ENCODE data around the gene MCUR1.
"Not testable (repeated sequence)": the region's sequence is repeated elsewhere in the genome, so short reads cannot be mapped to it uniquely, and the experiment has no call there.

Gene MCUR1

DNA sequence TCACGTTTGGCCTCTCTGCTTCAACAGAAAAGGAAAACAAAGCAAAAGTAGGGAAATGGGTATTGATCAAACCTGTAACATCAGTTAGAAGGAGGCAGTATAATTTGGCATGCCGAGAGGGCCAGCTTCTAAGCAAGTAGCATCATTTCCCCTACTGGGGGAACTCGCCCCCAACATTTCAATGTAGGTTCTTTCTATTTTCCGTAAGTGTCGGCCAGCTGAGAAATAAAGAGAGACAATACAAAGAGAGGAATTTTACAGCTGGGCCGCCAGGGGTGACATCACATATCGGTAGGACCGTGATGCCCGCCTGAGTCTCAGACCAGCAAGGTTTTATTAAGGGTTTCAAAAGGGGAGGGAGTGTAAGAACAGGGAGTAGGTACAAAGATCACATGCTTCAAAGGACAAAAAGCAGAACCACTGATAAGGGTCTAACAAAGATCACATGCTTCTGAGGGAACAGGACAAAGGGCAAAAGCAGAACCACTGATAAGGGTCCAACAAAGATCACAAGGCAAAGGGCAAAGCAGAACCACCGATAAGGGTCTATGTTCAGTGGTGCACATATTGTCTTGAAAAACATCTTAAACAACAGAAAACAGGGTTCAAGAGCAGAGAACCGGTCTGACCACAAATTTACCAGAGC lies 14.4 kb upstream of the MCUR1 start:
- not testable (repeated sequence) for H3K27me3 ChIP-seq (ENCODE audit: insufficient read depth, poor library complexity, severe bottlenecking); H3K4me3 ChIP-seq (replicated peaks; ENCODE audit: insufficient read depth, low read length); H3K27ac ChIP-seq (replicated peaks); DNase-seq (ENCODE audit: low read depth in 1 of 2, low spot score in 1 of 2)

DNA sequence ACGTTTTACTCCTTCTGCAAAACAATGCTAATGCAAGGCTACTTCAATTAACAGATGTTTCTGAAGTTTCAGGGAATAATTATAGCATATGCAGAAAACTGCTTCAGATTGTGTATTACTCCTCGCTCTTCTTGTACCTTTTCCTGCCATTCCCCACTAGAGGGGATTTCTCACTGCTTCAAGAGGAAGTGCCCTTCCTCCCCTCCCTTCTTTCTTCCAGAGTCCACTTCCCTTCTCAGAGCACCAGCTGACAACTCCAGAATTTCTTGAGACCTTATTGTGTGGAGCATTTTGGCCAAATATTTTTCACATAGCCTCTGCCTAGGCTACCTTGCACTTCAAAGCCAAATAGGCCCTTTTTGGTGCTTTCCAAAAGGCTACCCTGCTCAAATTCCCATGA lies 12.7 kb upstream of the MCUR1 start:
- no peaks in the 10 kb centered on the region for H3K27me3 ChIP-seq (ENCODE audit: insufficient read depth, poor library complexity, severe bottlenecking)
- H3K4me3 ChIP-seq (replicated peaks; ENCODE audit: insufficient read depth, low read length), result no peak overlapping the region
- no peak for DNase-seq (ENCODE audit: low read depth in 1 of 2, low spot score in 1 of 2)
- TF ChIP-seq GABPA (IDR thresholded peaks at IDR 0.05; ENCODE audit: low read depth) (no peak), SPI1 (IDR thresholded peaks at IDR 0.05; ENCODE audit: borderline replicate concordance, low read depth) (peak; percentile 84)
- H3K27ac ChIP-seq (replicated peaks), result no peak overlapping the region

DNA sequence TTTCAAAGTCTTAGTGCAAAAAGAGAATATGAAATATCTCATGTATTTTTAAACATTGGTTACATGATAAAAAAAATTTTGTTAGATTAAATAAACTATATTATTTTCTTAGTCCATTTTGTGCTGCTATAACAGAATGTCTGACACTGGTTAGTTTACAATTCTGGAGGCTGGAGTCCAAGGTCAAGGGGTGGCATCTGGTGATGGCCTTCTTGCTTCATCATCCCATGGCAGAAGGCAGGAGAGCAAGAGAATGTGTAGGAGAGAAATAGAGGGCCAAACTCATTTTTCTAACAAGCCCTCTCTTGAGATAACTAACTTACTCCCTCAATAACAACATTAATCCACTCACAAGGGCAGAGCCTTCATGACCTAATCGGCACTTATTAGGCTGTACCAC lies 11.5 kb upstream of the MCUR1 start:
- DNase-seq (ENCODE audit: low read depth in 1 of 2, low spot score in 1 of 2), result no peak
- TF ChIP-seq, protein P1, sequence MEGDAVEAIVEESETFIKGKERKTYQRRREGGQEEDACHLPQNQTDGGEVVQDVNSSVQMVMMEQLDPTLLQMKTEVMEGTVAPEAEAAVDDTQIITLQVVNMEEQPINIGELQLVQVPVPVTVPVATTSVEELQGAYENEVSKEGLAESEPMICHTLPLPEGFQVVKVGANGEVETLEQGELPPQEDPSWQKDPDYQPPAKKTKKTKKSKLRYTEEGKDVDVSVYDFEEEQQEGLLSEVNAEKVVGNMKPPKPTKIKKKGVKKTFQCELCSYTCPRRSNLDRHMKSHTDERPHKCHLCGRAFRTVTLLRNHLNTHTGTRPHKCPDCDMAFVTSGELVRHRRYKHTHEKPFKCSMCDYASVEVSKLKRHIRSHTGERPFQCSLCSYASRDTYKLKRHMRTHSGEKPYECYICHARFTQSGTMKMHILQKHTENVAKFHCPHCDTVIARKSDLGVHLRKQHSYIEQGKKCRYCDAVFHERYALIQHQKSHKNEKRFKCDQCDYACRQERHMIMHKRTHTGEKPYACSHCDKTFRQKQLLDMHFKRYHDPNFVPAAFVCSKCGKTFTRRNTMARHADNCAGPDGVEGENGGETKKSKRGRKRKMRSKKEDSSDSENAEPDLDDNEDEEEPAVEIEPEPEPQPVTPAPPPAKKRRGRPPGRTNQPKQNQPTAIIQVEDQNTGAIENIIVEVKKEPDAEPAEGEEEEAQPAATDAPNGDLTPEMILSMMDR (IDR thresholded peaks at IDR 0.05; ENCODE audit: insufficient read depth, low read length), result no peak
- TF ChIP-seq GABPA (IDR thresholded peaks at IDR 0.05; ENCODE audit: low read depth) (no peak), SPI1 (IDR thresholded peaks at IDR 0.05; ENCODE audit: borderline replicate concordance, low read depth) (no peak), POLR2AphosphoS5 (IDR thresholded peaks at IDR 0.05; ENCODE audit: low read depth) (no peak)
- TF ChIP-seq, protein P2, sequence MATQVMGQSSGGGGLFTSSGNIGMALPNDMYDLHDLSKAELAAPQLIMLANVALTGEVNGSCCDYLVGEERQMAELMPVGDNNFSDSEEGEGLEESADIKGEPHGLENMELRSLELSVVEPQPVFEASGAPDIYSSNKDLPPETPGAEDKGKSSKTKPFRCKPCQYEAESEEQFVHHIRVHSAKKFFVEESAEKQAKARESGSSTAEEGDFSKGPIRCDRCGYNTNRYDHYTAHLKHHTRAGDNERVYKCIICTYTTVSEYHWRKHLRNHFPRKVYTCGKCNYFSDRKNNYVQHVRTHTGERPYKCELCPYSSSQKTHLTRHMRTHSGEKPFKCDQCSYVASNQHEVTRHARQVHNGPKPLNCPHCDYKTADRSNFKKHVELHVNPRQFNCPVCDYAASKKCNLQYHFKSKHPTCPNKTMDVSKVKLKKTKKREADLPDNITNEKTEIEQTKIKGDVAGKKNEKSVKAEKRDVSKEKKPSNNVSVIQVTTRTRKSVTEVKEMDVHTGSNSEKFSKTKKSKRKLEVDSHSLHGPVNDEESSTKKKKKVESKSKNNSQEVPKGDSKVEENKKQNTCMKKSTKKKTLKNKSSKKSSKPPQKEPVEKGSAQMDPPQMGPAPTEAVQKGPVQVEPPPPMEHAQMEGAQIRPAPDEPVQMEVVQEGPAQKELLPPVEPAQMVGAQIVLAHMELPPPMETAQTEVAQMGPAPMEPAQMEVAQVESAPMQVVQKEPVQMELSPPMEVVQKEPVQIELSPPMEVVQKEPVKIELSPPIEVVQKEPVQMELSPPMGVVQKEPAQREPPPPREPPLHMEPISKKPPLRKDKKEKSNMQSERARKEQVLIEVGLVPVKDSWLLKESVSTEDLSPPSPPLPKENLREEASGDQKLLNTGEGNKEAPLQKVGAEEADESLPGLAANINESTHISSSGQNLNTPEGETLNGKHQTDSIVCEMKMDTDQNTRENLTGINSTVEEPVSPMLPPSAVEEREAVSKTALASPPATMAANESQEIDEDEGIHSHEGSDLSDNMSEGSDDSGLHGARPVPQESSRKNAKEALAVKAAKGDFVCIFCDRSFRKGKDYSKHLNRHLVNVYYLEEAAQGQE (IDR thresholded peaks at IDR 0.05; ENCODE audit: insufficient replicate concordance, low read depth), result no peak
- H3K27me3 ChIP-seq (ENCODE audit: insufficient read depth, poor library complexity, severe bottlenecking), result no peaks in the 10 kb centered on the region
- no peak overlapping the region for H3K4me3 ChIP-seq (replicated peaks; ENCODE audit: insufficient read depth, low read length)
- H3K27ac ChIP-seq (replicated peaks), result no peak overlapping the region

DNA sequence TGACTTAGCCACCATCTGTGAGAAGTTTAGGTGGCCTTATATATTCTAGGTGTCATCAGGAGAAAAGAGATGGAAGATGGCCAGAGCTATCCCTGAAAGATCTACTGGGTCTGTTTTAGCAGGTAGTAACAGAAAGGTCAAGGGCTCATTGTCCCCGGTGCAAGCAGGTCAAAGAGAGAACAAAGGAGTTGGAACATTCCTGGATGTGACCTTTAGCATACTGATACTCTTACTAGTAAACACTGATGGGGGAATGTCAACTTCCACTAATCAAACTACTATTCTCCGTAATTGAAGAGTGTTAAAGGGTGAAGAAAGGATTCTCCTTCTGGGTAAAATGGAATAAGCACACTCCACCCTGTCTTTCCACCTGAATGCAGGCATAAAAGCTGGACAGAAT lies 4.0 kb upstream of the MCUR1 start:
- H3K27ac ChIP-seq (replicated peaks), result no peak overlapping the region
- TF ChIP-seq SPI1 (IDR thresholded peaks at IDR 0.05; ENCODE audit: borderline replicate concordance, low read depth), result no peak
- no peak for TF ChIP-seq POLR2AphosphoS5 (IDR thresholded peaks at IDR 0.05; ENCODE audit: low read depth)
- TF ChIP-seq, protein P1 (IDR thresholded peaks at IDR 0.05; ENCODE audit: insufficient read depth, low read length), result no peak
- H3K27me3 ChIP-seq (ENCODE audit: insufficient read depth, poor library complexity, severe bottlenecking), result no peaks in the 10 kb centered on the region
- no peak overlapping the region for H3K4me3 ChIP-seq (replicated peaks; ENCODE audit: insufficient read depth, low read length)
- DNase-seq (ENCODE audit: low read depth in 1 of 2, low spot score in 1 of 2), result no peak

DNA sequence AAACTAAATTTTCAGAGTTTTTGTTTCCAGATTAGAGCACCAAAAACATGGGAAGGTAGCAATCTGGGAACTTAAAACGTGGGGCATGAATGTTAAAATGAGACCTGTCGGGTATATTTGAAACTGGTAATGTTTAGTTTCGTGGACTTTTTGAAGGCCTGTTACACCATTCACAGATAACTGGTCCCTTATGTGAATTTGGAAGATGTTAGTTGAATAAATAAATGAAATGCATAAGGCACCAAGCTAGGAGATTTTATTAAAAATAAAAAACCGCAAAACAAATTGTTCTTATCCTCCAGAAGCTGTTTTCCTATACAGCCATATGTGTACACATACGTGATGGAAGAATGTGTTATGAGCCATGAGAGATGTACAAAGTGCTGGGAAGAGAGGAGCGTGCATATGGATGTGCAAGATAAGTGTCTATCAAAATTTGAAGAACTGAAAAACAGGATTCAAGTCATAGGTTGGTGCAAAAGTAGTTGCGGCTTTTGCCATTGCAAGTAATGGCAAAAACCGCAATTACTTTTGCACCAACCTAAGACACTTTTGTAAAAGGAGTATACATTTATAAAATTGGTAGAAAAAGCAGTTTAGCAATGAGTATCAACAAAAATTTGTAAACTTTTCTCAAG lies 700 bp upstream of the MCUR1 start:
- Histone ChIP-seq H3K27me3 (ENCODE audit: insufficient read depth, poor library complexity, severe bottlenecking) (no peaks in the 10 kb centered on the region), H3K4me3 (replicated peaks; ENCODE audit: insufficient read depth, low read length) (peak overlapping the region; percentile 91), H3K27ac (replicated peaks) (peak overlapping the region; percentile 84)
- peak in 1 of 2 experiments; percentile 32 for DNase-seq (ENCODE audit: low read depth in 1 of 2, low spot score in 1 of 2)
- no peak for TF ChIP-seq SPI1 (IDR thresholded peaks at IDR 0.05; ENCODE audit: borderline replicate concordance, low read depth)
- TF ChIP-seq, protein P2 (IDR thresholded peaks at IDR 0.05; ENCODE audit: insufficient replicate concordance, low read depth), result no peak
- TF ChIP-seq, protein P1 (IDR thresholded peaks at IDR 0.05; ENCODE audit: insufficient read depth, low read length), result no peak
- no peak for TF ChIP-seq POLR2AphosphoS5 (IDR thresholded peaks at IDR 0.05; ENCODE audit: low read depth)
- TF ChIP-seq GABPA (IDR thresholded peaks at IDR 0.05; ENCODE audit: low read depth), result no peak

All from HL-60 (cell line).